Small intestine (tissue), 7 donors: ENCODE data around the gene COL4A2. TPM values are rescaled to one million over a fixed set of nuclear protein-coding genes. Genes with fewer than 3 reads are reported as not detected.
A peak's percentile ranks its signal among the peaks of the same experiment; 100 is the strongest.
"Not testable (repeated sequence)": the region's sequence is repeated elsewhere in the genome, so short reads cannot be mapped to it uniquely, and the experiment has no call there.

Experiments used
- DNase-seq, 2 donors: peaks; one replicate each; pipeline versions ENCODE4 v3.0.0 to v3.0.0-alpha.2; 2013
- FAIRE-seq: peaks from 2 replicates; lab custom pipeline; 2012; peaks lifted over from hg19 to GRCh38; lab: Jason Lieb, UNC
- H3K27ac ChIP-seq, 3 donors: one replicate each; pipeline ENCODE4 v1.5.1; 2013; ENCODE audit warnings: low read length in 2 of 3, mild to moderate bottlenecking in 2 of 3, control low read depth in 1 of 3, inconsistent platforms in 1 of 3, low read depth in 1 of 3, moderate library complexity in 1 of 3
- H3K27me3 ChIP-seq, 3 donors: one replicate each; pipeline ENCODE4 v1.6.1; 2013; ENCODE audit warnings: low read length in 3 of 3, inconsistent platforms in 1 of 3; ENCODE audit not compliant: control insufficient read depth in 3 of 3, insufficient read depth in 3 of 3
- H3K36me3 ChIP-seq, 3 donors: one replicate each; pipeline ENCODE4 v1.6.1; 2013; ENCODE audit warnings: low read length in 3 of 3, inconsistent platforms in 1 of 3, low read depth in 1 of 3, mild to moderate bottlenecking in 1 of 3, moderate library complexity in 1 of 3; ENCODE audit not compliant: control insufficient read depth in 3 of 3, insufficient read depth in 2 of 3
- H3K4me1 ChIP-seq, 3 donors: one replicate each; pipeline ENCODE4 v1.6.1; 2013; ENCODE audit warnings: low read length in 2 of 3, inconsistent platforms in 1 of 3, low read depth in 1 of 3, mild to moderate bottlenecking in 1 of 3, moderate library complexity in 1 of 3; ENCODE audit not compliant: control insufficient read depth in 3 of 3, insufficient read depth in 2 of 3
- H3K4me3 ChIP-seq, 3 donors: one replicate each; pipeline ENCODE4 v1.5.1; 2013; ENCODE audit warnings: low read length in 3 of 3, control low read depth in 1 of 3, inconsistent platforms in 1 of 3, low read depth in 1 of 3, mild to moderate bottlenecking in 1 of 3, moderate library complexity in 1 of 3
- H3K9me3 ChIP-seq, 2 donors: one replicate each; pipeline ENCODE4 v1.6.1; 2013; ENCODE audit warnings: low read depth in 1 of 2, low read length in 1 of 2; ENCODE audit not compliant: control insufficient read depth in 2 of 2, insufficient read depth in 1 of 2
- whole genome bisulfite sequencing, 3 donors: extraction: QIAGEN DNeasy Blood & Tissue Kit; methylation state at CpG; one replicate each; pipeline ENCODE4 v1.1.7; 2013; 5-methylcytosine and 5-hydroxymethylcytosine counted together
- polyA plus RNA-seq, 4 donors: library from polyadenylated mRNA; stranded (reverse) in 3 of 4; unstranded in 1 of 4; fragments of 200-250 nt in 3 of 4; fragments of 120-200 nt in 1 of 4; gene quantifications; one replicate each; pipeline versions ENCODE4 v1.2.1 to v1.2.3, GENCODE V29; 2013
- donor health status: healthy with polysubstance abuse.
- donor health status: control.
- donor health status: control.
- donor health status: Bipolar disorder and iron deficiency.
- donor health status: healthy.

The COL4A2 gene
- polyA plus RNA-seq, 4 donors = 42.3 to 120 (median 64.6) TPM

- WGBS, 3 donors = 2 to 7% (median 5%) methylated on average over 31 of the region's 31 CpGs
- DNase-seq = peak; percentile 11 to 79
Observed at GRCh38 chr13:110308656-110309359, 1.7 kb downstream of the COL4A2 start.

GRCh38 chr13:110309661-110310524 lies 2.8 kb downstream of the COL4A2 start:
- peak overlapping the region in 2 of 3 donors; percentile 72 to 94 for H3K27ac ChIP-seq

More at GRCh38 chr13:110308656-110309359, 1.7 kb downstream of the COL4A2 start:
- H3K4me3 ChIP-seq = peak overlapping the region; percentile 42 to 79 (median 69)
- H3K27me3 ChIP-seq = peaks cover 5 to 11% (median 8%) of the 10 kb centered on the region in 3 donors
- H3K27ac ChIP-seq = peak overlapping the region in 2 of 3 donors; percentile 72 to 94
- H3K9me3 ChIP-seq = no peaks in the 10 kb centered on the region
- no peak for FAIRE-seq
- H3K4me1 ChIP-seq = peaks cover 0 to 32% (median 0%) of the 10 kb centered on the region in 3 donors
- peaks cover 0 to 25% (median 0%) of the 10 kb centered on the region in 3 donors for H3K36me3 ChIP-seq

GRCh38 chr13:110310541-110311442 lies 3.7 kb downstream of the COL4A2 start:
- no peak overlapping the region for H3K4me3 ChIP-seq
- H3K27ac ChIP-seq = peak overlapping the region in 1 of 3 donors; percentile 71
- 70 to 83% (median 72%) methylated on average over 13 to 14 of the region's 14 CpGs for WGBS, 3 donors
- no peak for FAIRE-seq
- DNase-seq = no peak
- H3K9me3 ChIP-seq = no peaks in the 10 kb centered on the region
- H3K4me1 ChIP-seq = peaks cover 0 to 32% (median 0%) of the 10 kb centered on the region in 3 donors
- H3K36me3 ChIP-seq = peaks cover 0 to 36% (median 0%) of the 10 kb centered on the region in 3 donors
- peaks cover 5 to 11% (median 8%) of the 10 kb centered on the region in 3 donors for H3K27me3 ChIP-seq

More at GRCh38 chr13:110309661-110310524, 2.8 kb downstream of the COL4A2 start:
- peaks cover 0 to 35% (median 0%) of the 10 kb centered on the region in 3 donors for H3K36me3 ChIP-seq
- H3K27me3 ChIP-seq = peaks cover 5 to 11% (median 8%) of the 10 kb centered on the region in 3 donors
- DNase-seq (no peak), FAIRE-seq (no peak)
- 70 to 88% (median 80%) methylated on average over 16 of the region's 16 CpGs for WGBS, 3 donors
- no peaks in the 10 kb centered on the region for H3K9me3 ChIP-seq
- H3K4me3 ChIP-seq = peak overlapping the region in 1 of 3 donors; percentile 79
- H3K4me1 ChIP-seq = peaks cover 0 to 32% (median 0%) of the 10 kb centered on the region in 3 donors

- 60 to 75% (median 61%) methylated on average over 30 of the region's 30 CpGs for WGBS, 3 donors
- H3K27ac ChIP-seq = peak overlapping the region in 1 of 3 donors; percentile 71
- peak overlapping the region in 2 of 3 donors; percentile 6 to 7 for H3K4me3 ChIP-seq
Observed at GRCh38 chr13:110311443-110312338, 4.6 kb downstream of the COL4A2 start.

GRCh38 chr13:110312339-110313031 lies 5.4 kb downstream of the COL4A2 start:
- peak overlapping the region in 2 of 3 donors; percentile 15 to 71 for H3K27ac ChIP-seq
- peaks cover 0 to 8% (median 6%) of the 10 kb centered on the region in 3 donors for H3K27me3 ChIP-seq
- WGBS, 3 donors = 62 to 73% (median 71%) methylated on average over 4 of the region's 4 CpGs
- no peak for FAIRE-seq
- no peak overlapping the region for H3K4me3 ChIP-seq
- DNase-seq = peak in 1 of 2 donors; percentile 81
- no peaks in the 10 kb centered on the region for H3K9me3 ChIP-seq
- H3K4me1 ChIP-seq = peaks cover 0 to 32% (median 0%) of the 10 kb centered on the region in 3 donors
- peaks cover 0 to 49% (median 0%) of the 10 kb centered on the region in 3 donors for H3K36me3 ChIP-seq

More at GRCh38 chr13:110311443-110312338, 4.6 kb downstream of the COL4A2 start:
- no peak for FAIRE-seq
- Histone ChIP-seq H3K36me3 (peaks cover 0 to 42% (median 0%) of the 10 kb centered on the region in 3 donors), H3K4me1 (peaks cover 0 to 32% (median 0%) of the 10 kb centered on the region in 3 donors), H3K27me3 (peaks cover under 1 to 11% (median 8%) of the 10 kb centered on the region in 3 donors), H3K9me3 (no peaks in the 10 kb centered on the region)
- no peak for DNase-seq

- DNase-seq, H3K27me3 ChIP-seq, FAIRE-seq, H3K4me3 ChIP-seq, H3K9me3 ChIP-seq: not testable (repeated sequence)
- H3K36me3 ChIP-seq = peaks cover 0 to 52% (median 0%) of the 10 kb centered on the region in 3 donors
- H3K4me1 ChIP-seq = peaks cover 0 to 32% (median 0%) of the 10 kb centered on the region in 3 donors
- H3K27ac ChIP-seq = peak overlapping the region in 1 of 3 donors; percentile 52
- WGBS, 3 donors = 85 to 91% (median 86%) methylated on average over 11 to 22 of the region's 29 CpGs
Observed at GRCh38 chr13:110313261-110313660, 6.2 kb downstream of the COL4A2 start.
